Measurements from ENCODE around the gene MAP2.

The MAP2 gene

GRCh38 chr2:209763106-209763505 is 339.3 kb downstream of the MAP2 start:
- TF ChIP-seq CTCF (IDR thresholded peaks at IDR 0.05; ENCODE audit: low read depth, low read length, missing control alignments): no peak

GRCh38 chr2:209766613-209767012 is 342.8 kb downstream of the MAP2 start:
- no peak for TF ChIP-seq CTCF (IDR thresholded peaks at IDR 0.05; ENCODE audit: low read depth, low read length, missing control alignments)
- no peak for DNase-seq (ENCODE audit: extremely low read depth, low read depth)
- no peak overlapping the region for H3K4me3 ChIP-seq (replicated peaks; ENCODE audit: low read depth, low read length)

More at GRCh38 chr2:209763106-209763505, 339.3 kb downstream of the MAP2 start:
- DNase-seq (ENCODE audit: extremely low read depth, low read depth): no peak
- H3K4me3 ChIP-seq (replicated peaks; ENCODE audit: low read depth, low read length): no peak overlapping the region

- DNase-seq (ENCODE audit: extremely low read depth, low read depth): no peak
- no peak overlapping the region for H3K4me3 ChIP-seq (replicated peaks; ENCODE audit: low read depth, low read length)
- no peak for TF ChIP-seq CTCF (IDR thresholded peaks at IDR 0.05; ENCODE audit: low read depth, low read length, missing control alignments)
Observed at GRCh38 chr2:209767316-209767715, 343.5 kb downstream of the MAP2 start.

GRCh38 chr2:209768557-209768956 is 344.7 kb downstream of the MAP2 start:
- no peak for DNase-seq (ENCODE audit: extremely low read depth, low read depth)
- TF ChIP-seq CTCF (IDR thresholded peaks at IDR 0.05; ENCODE audit: low read depth, low read length, missing control alignments): no peak
- H3K4me3 ChIP-seq (replicated peaks; ENCODE audit: low read depth, low read length): no peak overlapping the region

GRCh38 chr2:209771474-209772289 is 347.8 kb downstream of the MAP2 start, which contains the start of gene UNC80:
Gene UNC80 (plus strand): TSS chr2:209771832. CDS start chr2:209772073, 241 bp downstream.
- TF ChIP-seq CTCF (IDR thresholded peaks at IDR 0.05; ENCODE audit: low read depth, low read length, missing control alignments): no peak
- H3K4me3 ChIP-seq (replicated peaks; ENCODE audit: low read depth, low read length): no peak within 1 kb of the TSS
- no peak for DNase-seq (ENCODE audit: extremely low read depth, low read depth)

GRCh38 chr2:209772290-209772685 is 348.4 kb downstream of the MAP2 start:
- DNase-seq (ENCODE audit: extremely low read depth, low read depth): no peak
- no peak overlapping the region for H3K4me3 ChIP-seq (replicated peaks; ENCODE audit: low read depth, low read length)
- no peak for TF ChIP-seq CTCF (IDR thresholded peaks at IDR 0.05; ENCODE audit: low read depth, low read length, missing control alignments)
